ENCODE data around the gene AP5Z1. TPM values are rescaled to one million over a fixed set of nuclear protein-coding genes. Genes with fewer than 3 reads are reported as not detected.

Gene AP5Z1
- total RNA-seq, 1 donor from 2014 or later, result 40.5 TPM

DNA sequence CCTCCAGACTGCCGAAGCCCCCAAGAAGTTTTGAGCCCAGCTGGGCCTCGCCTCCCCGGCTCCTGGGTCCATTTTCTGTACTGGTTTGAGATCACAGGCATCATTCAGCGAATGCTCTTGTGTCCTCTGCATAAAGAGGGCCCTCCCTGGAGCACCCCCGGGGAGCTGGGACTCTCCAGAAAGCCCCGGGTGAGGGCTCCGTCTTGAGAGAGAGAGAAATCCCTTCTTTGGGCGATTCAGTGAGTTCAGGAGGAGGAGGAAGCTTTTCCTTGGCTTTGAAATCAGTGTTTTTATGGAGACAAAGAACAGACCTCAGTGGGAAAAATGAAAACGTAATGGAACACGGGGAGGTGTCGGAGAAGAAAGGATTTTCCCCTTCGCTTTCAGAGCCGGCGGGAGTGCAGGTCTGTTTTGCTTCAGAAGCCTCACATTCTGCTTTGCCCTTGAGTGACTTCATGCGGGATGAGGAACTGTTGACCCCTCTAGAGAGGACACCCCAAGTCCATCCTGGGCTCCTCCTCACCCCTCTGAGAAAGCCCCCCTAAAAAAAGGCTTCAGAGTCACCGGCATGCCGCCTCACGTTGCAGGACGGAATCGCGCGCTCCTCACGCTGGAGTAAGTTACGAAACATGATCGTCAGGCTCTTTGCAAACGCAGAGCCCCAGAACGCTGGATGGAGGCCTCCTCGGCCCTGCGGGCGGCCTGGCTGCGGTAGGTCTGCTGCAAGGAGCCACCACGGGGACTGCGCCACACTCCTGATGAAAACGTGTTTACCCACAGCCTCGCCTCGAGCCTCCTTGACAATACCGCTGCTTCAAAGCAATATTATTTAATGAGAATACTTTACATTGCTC, 8.5 kb upstream of the AP5Z1 start:
- H3K27ac ChIP-seq, result peak overlapping the region; percentile 60
- DNase-seq (ENCODE audit: extremely low spot score in 2 of 2), result no peak
- TF ChIP-seq, protein P1, sequence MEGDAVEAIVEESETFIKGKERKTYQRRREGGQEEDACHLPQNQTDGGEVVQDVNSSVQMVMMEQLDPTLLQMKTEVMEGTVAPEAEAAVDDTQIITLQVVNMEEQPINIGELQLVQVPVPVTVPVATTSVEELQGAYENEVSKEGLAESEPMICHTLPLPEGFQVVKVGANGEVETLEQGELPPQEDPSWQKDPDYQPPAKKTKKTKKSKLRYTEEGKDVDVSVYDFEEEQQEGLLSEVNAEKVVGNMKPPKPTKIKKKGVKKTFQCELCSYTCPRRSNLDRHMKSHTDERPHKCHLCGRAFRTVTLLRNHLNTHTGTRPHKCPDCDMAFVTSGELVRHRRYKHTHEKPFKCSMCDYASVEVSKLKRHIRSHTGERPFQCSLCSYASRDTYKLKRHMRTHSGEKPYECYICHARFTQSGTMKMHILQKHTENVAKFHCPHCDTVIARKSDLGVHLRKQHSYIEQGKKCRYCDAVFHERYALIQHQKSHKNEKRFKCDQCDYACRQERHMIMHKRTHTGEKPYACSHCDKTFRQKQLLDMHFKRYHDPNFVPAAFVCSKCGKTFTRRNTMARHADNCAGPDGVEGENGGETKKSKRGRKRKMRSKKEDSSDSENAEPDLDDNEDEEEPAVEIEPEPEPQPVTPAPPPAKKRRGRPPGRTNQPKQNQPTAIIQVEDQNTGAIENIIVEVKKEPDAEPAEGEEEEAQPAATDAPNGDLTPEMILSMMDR (IDR thresholded peaks at IDR 0.05), result no peak
- TF ChIP-seq POLR2AphosphoS5 (IDR thresholded peaks at IDR 0.05; ENCODE audit: insufficient read depth in 1 of 2, low read depth in 1 of 2), result peak in 1 of 2 donors; percentile 46
- intact Hi-C loops (cut with DNase I), result no loop called here
- peak overlapping the region in 1 of 2 donors; percentile 21 for H3K4me3 ChIP-seq
- peaks cover 0 to 26% of the 10 kb centered on the region in 2 donors for H3K36me3 ChIP-seq
- no peaks in the 10 kb centered on the region for H3K4me1 ChIP-seq
- H3K27me3 ChIP-seq, result no peaks in the 10 kb centered on the region
- H3K9me3 ChIP-seq, result no peaks in the 10 kb centered on the region

DNA sequence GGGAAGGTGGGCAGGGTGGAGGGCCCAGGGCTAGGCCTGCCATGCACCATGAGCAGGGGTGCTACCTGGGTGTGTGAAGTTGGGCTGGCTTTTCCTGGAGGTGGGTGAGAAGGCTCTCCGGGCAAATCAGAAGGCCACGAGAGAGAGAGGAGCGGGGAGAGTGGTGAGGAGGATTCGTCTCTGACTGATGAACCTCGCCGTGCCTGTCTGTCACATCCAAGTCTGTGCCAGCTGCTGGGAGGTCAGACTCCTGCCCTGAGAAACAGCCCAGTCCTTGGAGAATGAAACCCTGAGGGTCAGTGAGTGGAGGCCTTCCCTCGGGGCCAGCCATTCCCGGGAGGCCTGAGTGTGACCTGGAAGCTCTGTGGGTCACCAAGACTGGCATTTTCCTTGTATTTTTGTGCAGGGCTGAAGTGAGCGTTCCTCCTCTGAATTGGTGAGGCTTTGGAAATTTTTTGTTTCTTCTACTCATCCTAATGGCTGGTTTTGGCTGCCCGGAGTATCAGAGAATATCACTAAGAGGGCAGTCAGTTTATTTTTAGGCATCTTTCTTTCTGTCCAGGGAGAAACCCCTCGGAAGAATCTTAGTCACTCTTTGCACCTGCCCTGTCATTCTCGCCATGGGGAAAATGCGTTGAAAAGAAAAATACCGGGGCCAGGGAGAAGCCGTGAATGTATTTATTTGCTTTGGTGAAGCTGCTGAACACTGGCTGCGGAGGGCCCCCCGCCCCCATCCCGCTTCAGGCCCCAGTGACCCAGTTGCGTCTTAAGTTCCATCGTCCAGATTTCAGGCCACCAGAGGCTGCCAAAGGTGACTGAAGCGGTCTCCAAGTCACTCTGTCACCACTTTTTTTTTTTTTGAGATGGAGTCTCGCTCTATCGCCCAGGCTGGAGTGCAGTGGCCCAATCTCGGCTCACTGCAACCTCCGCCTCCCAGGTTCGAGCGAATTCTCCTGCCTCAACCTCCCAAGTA, 6.5 kb upstream of the AP5Z1 start:
- no peak for TF ChIP-seq POLR2A (IDR thresholded peaks at IDR 0.05)
- no peak for TF ChIP-seq POLR2AphosphoS5 (IDR thresholded peaks at IDR 0.05; ENCODE audit: insufficient read depth in 1 of 2, low read depth in 1 of 2)
- TF ChIP-seq, protein P1 (IDR thresholded peaks at IDR 0.05), result no peak
- Histone ChIP-seq H3K9me3 (no peaks in the 10 kb centered on the region), H3K27ac (peak overlapping the region; percentile 7), H3K27me3 (no peaks in the 10 kb centered on the region), H3K36me3 (peaks cover 0 to 6% of the 10 kb centered on the region in 2 donors), H3K4me1 (peaks cover 2% of the 10 kb centered on the region), H3K4me3 (no peak overlapping the region)
- intact Hi-C loops (cut with DNase I), result no loop called here
- no peak for DNase-seq (ENCODE audit: extremely low spot score in 2 of 2)

DNA sequence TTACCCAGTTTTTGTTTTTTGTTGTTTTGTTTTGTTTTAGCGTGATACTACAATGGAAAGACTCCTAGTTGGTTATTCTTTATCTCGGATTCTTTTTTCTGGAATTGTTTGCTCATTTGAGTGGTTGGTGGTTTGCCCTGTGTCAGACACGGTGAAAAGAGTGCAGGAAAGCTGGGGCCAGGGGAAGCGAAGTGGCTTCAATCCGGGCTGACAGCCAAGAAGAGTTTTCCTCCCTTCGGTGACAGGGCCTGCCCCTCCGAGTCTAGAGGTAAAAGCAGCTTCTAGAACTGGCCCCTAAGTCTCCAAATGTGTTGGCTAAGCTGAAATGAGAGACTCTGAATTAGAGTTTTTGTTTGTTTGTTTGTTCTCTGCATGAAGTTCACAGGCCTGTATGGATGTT, 5.7 kb upstream of the AP5Z1 start:
- TF ChIP-seq POLR2A (IDR thresholded peaks at IDR 0.05) (no peak), POLR2AphosphoS5 (IDR thresholded peaks at IDR 0.05; ENCODE audit: insufficient read depth in 1 of 2, low read depth in 1 of 2) (no peak)
- TF ChIP-seq, protein P1 (IDR thresholded peaks at IDR 0.05), result no peak
- Histone ChIP-seq H3K4me3 (no peak overlapping the region), H3K27me3 (no peaks in the 10 kb centered on the region), H3K27ac (no peak overlapping the region), H3K36me3 (no peaks in the 10 kb centered on the region), H3K4me1 (peaks cover 10% of the 10 kb centered on the region), H3K9me3 (no peaks in the 10 kb centered on the region)
- intact Hi-C loops (cut with DNase I), result no loop called here
- DNase-seq (ENCODE audit: extremely low spot score in 2 of 2), result no peak

DNA sequence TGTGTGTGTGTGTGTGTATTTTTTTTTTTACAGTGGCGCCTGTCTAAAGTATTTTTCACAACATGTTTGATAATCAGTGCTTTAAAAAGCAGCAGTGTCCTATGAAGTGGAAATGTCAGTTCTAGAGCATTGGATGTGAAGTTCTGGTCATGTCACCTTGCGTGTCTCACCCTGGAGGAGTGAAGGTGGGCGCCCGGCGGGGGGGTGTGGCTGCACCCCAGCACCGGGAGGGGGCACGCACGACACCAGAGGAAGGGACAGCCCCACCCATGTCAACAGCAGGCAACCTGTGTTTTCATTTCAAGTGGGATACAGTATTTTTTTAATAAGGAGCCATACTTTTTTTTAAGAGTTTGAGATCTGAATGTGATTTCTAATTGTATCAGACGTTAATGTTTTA, 4.5 kb upstream of the AP5Z1 start:
- DNase-seq (ENCODE audit: extremely low spot score in 2 of 2), result no peak
- H3K27ac ChIP-seq, result no peak overlapping the region
- intact Hi-C loops (cut with DNase I), result no loop called here
- no peaks in the 10 kb centered on the region for H3K36me3 ChIP-seq
- TF ChIP-seq POLR2AphosphoS5 (IDR thresholded peaks at IDR 0.05; ENCODE audit: insufficient read depth in 1 of 2, low read depth in 1 of 2) (no peak), POLR2A (IDR thresholded peaks at IDR 0.05) (no peak)
- TF ChIP-seq, protein P1 (IDR thresholded peaks at IDR 0.05), result no peak
- H3K4me1 ChIP-seq, result peaks cover 12% of the 10 kb centered on the region
- no peaks in the 10 kb centered on the region for H3K27me3 ChIP-seq
- H3K9me3 ChIP-seq, result no peaks in the 10 kb centered on the region
- H3K4me3 ChIP-seq, result no peak overlapping the region

Measured in vagina (tissue), 2 donors.